HG03575 (cell line): ENCODE data around the gene GMIP.
"Not testable (repeated sequence)": the region's sequence is repeated elsewhere in the genome, so short reads cannot be mapped to it uniquely, and the experiment has no call there.

ENCODE experiments used
- ATAC-seq: cut with Tn5 transposase; IDR thresholded peaks from one replicate; pipeline ENCODE4 v1.9.1; 2021; ENCODE audit not compliant: unreplicated experiment, insufficient number of reproducible peaks, low FRiP score; ENCODE audit errors: extremely low read depth

GMIP gene

DNA sequence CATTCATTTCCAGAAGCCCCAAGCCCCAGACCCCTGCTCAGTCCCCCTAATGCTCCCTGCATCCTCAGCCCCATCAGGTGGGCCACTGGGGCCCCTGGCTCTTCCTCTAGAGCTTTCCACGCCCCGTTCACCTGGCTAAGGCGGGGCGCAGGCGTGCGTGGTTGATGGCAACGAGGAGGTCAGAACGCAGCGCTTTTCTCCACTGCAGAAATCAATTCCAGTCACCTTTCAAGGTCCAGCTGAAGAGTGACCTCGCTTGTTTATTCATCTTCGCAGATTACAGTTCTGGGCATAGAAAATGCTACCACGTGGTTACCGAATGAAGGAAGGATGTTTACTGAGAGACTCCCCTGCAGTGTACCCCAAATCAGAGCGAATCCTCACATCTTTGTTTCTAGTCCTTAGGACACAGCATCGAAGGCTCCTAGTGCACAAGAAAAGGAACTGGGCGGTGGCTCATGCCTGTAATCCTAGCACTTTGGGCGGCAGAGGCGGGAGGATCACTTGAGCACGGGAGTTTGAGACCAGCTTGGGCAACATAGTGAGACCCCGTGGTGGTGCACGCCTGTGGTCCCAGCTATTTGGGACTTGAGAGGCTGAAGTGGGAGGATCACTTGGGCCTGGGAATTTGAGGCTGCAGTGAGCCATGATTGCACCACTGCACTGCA lies 24.1 kb downstream of the GMIP start:
- no peak for ATAC-seq

DNA sequence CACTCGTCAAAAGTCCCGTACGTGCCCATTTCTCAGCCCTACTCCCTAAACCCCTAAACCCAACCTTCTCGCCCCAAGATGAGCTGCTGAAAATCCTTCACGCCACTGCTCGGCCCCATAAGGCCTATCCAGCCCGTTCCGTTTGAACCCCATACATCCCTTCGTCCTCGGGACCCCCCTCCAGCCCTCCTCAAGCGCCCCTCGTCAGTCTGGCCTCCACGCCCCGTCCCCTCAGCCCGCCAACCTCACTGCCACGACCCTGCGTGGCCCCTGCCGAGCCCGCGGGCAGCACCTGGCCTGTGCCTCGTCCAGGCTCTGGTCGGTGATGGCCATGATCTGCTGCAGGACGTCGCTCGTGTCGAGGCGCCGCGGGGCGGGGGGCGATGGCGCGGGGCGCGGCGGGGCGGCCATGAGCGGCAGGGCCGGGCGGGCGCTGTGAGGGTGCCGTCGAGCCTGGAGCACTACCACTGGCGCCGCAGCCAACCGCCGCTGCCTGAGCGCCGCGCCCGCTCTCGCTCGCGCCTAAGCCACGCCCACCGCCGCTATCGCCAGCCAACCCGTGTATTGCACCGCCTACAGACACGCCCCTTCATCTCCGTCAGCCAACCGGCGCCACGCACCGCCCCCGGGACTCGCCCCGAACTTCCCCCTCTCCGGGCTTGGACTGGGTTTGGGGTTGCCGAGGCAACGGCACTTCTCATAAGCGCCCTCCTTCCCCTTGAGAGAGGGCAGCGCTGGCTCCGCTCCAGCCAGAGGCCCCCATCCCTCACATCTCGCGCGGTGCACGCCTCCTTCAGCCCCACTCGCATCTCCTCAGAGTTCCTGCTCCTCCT lies 25.0 kb downstream of the GMIP start, which contains the start of gene PBX4:
Gene PBX4 (minus strand): TSS at position 469 of the 833 bp plus-strand sequence. CDS start 58 bp downstream, at position 411.
- peak; percentile 84 for ATAC-seq

DNA sequence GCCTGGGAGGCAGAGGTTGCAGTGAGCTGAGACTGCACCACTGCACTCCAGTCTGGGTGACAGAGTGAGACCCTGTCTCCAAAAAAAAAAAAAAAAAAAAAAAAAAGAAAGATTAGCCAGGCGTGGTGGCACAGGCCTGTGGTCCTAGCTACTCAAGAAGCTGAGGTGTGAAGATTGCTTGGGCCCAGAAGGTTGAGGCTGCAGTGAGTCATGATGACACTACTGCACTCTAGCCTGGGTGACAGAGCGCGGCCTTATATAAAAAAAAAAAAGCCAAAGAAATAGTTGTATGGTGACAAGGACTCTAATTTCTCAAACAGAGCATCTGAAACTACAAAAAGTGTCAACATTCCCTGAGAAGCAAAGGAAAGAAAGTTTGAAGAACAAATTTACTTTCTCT lies 28.4 kb downstream of the GMIP start:
- no peak for ATAC-seq

DNA sequence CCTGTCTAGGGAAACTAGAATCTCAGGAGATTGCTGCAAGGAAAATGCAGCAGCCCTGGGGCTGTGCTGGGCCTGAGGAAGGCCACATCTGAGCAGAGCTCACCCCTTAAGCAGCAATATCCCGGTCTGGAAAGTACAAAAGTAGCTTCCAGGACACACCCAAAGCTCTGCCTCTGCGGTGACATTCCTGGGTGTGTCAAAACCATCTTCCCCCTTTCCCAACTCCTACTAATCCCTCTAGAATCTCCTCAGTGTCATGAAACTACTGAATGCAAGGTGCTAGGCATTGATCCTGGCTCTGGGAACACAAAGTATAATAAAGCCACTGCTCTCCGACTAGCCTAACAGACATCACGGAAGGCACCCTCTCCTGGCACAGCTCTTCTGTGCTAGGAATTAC lies 30.0 kb downstream of the GMIP start:
- ATAC-seq, result no peak

DNA sequence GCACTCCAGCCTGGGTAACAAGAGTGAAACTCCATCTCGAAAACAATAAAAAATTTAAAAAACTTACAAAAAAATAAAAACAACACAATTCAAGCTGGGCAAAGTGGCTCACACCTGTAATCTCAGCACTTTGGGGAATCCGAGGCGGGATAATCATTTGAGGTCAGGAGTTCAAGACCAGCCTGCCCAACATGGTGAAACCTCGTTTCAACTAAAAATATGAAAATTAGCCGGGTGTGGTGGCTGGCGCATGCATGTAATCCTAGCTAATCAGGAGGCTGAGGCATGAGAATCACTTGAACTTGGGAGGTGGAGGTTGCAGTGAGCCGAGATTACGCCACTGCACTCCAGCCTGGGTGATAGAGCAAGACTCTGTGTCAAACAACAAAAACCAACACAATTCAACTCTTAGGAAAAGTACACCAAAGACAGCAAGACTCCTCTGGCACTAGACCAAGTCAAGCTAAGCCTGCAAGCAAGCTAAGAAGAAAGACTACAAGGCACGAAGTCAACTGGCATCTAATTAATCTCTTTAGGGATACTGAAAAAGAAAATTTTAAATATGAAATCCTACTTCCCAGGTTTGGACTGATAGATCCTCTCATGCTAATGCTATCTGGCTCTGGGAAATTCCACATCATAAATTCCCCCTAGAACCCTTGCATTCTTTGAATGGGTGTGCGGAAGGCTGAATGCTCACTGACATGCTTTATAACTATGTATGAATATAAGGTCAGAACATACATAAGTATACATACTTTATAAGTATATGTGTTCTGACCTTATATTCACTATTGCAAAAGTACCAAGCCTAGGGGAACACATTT lies 32.9 kb downstream of the GMIP start:
- ATAC-seq, result no peak

DNA sequence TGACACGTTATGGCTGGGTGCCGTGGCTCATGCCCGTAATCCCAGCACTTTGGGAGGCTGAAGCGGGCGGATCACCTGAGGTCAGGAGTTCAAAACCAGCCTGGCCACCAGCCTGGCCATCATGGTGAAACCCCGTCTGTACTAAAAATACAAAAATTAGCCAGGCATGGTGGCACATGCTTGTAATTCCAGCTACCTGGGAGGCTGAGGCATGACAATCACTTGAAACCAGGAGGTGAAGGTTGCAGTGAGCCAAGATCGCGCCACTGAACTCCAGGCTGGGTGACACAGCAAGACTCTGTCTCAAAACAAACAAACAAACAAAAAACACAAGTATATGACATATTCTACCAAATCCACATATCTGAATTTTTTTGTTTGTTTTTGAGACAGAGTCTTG lies 36.8 kb downstream of the GMIP start:
- not testable (repeated sequence) for ATAC-seq

DNA sequence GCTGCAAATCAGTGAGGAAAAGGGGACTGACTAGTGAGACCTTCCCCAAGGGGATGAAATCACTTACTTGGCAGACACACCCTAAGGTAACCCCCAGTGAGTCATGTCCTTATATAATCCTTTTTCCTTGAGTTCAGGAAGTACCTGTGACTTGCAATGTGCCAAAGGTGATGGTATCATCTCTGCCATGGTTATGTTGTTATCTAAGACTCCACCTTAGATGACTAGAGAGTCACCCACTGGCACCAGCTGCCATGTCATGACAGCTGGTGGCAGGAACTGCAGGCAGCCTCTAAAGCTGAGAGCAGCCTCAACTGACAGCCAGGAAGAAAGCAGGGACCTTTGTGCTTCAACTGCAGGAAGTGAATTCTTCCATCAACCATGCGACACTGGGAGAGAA lies 37.4 kb downstream of the GMIP start:
- no peak for ATAC-seq

DNA sequence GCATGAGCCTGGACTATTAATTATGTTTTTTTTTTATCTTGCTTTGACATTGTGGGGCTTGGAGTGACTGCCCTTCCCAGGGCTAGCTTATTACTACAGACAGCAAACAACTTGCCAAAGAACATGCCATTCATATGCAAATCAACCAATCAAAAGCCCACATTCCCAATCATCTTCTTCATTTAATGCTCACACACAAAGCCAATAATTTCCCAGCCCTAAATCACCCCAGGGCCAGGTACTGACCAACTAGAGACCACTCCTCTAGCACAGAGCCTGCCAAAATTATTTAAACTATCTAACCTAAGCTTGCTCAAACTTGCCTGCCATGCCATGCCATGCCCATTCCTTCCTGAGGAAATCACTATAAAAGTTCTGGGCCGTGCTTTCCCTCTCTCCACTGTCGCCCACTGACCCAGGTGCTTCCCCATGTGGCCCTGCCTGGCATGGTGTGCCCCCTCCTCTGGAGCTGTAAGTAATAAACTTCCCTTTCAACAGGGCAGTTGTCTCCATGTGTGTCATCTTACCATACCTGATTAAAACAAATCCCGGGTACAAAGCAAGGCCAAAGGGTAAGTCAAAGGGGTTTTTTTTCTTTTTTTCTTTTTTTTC lies 40.6 kb downstream of the GMIP start:
- ATAC-seq, result no peak

DNA sequence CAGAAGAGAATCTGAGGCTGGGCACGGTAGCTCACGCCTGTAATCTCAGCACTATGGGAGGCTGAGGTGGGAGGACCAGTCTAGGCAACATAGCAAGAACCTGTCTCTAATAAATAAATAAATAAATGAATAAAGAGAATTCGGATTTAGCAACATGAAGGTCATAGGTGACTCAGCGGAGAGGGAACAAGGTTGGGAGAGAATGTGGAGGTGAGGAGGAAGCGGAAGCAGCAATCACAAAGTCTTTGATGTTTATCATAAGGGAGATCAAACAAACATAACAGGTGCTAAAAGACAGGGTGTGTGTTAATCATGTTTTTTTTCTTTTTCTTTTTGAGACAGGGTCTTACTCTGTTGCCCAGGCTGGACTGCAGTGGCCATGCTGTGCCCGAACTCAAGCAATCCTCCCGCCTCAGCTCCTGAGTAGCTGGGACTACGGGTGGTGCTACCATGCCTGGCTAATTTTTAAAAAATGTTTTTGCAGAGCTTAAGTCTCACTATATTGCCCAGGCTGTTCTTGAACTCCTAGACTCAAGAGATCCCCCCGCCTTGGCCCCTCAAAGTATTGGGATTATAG lies 41.2 kb downstream of the GMIP start:
- no peak for ATAC-seq

DNA sequence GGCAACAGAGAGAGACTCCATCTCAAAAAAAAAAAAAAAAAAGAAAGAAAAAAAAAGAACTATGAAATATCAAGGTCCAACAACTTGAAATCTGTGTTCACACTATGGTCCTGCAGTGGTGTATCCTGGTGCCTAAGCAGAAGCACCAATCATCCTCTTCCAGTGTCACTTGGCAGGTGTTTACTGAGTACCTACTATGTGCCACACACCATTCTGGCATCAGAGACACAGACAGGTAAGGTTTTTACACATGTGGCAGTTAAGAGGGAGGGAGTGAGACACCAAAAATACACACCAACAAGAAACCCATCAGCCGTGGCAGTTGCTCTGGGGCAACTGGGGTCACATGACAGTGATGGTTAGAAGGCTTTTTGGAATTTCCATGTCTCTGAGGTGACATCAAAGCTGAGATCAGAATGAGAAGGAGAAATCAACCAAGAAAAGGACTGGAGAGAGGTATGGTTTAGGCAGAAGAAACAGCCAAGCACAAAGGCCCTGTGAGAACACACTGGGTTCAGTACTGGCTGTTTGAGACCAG lies 42.6 kb downstream of the GMIP start:
- ATAC-seq, result no peak

DNA sequence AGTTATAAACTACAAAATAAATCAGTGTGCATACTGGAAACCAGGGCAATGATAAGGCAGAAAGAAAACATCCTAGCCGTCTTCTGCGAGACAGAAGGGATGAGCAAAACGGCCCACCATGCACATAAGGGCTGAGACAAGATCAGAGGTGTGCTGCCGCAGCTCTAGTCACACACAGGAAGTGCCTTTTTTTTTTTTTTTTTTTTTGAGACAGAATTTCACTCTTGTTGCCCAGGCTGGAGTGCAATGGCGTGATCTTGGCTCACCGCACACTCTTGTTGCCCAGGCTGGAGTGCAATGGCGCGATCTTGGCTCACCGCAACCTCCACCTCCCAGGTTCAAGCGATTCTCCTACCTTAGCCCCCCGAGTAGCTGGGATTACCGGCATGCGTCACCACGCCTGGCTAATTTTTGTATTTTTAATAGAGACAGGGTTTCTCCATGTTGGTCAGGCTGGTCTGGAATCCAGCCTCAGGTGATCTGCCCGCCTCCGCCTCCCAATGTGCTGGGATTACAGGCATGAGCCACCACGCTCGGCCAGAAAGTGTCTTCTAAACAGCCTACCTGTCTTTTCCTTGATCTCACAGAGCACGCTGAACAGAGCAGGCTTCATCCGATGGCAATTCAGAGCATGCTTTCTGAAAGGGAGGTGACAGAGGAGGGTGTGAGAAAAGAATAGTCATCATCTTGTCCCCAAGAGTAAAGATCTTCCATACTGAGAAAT lies 44.6 kb downstream of the GMIP start:
- ATAC-seq, result not testable (repeated sequence)

DNA sequence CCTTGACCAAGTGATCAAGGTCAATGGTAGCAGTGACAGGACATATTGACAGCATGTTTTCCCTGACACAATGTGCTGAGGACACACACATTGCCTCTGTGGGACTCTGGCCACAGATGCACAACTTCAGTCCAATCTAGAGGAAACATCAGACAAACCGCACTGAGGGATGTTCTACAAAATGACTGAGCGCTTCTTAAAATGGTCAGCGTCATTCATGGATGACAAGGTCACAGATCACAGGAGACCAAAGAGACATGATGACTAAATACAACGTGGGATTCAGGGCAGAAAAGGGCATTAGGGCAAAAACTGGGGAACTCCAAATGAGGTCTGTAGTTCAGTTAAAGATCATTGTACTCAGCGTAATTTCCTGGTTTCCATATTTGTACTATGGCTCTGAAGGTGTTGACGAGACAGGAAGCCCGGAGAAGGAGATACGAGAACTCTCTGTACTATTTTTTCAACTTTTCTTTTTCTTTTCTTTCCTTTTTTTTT lies 45.6 kb downstream of the GMIP start:
- ATAC-seq, result peak; percentile 60

DNA sequence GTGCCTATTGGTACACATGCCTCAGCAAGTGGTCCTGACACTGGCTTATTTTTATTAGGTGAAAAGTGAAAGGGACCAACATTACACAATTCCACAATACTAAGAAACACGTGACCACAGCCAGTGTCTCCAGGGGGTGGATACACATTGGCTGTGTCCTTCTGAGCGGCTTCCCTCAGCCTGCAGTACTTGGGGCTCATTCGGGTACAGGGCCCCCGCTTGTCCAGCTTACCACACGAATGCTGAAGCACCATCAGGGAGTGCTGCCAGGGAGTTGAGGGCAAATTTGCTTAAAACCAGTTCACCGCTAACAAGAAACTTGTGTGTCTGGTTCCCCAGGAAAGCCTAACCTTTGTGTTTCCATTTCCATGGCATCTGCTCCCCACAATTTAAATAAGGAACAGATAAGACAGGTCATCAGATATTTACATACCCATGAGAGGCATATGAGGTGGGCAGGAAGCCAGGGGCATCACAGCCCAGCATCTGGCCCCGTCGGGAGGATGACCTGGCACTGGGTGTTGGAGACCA lies 48.2 kb downstream of the GMIP start:
- ATAC-seq, result no peak

DNA sequence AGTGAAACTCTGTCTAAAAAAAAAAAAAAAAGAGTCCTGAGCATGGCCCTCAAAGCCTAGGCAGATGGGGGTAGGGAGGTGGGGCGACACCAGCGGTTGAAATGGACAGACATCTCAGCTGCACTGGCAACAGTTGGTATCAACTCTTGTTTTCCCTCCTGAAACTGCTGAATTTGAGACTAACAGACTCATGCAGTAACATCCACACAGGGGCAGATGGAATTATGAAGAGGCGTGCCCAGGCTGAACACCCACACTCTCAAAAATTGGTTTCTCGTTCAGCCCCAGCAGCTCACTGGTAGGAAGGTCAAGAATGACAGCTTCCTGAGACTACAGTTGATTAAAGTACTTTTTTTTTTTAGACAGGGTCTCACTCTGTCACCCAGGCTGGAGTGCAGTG lies 49.1 kb downstream of the GMIP start:
- no peak for ATAC-seq

DNA sequence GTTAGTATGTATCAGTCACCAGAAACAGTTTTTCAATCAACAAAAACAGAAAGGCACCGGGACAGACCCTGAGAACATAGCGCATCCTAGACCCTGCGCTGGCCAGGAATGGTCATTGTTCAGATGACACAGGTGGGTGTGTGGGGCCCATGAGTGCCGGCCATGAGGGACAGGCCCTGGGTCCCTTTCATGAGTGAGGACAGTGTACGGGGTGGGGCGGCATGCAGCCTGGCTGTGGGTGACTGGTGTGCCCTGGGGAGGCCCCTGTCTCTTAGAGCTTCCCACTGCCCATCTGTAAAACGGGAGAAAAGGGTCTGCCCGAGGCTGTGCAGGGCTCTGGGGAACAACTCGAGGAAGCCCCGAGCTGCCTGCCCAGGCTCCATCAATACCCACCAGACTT lies 50.8 kb downstream of the GMIP start:
- no peak for ATAC-seq

DNA sequence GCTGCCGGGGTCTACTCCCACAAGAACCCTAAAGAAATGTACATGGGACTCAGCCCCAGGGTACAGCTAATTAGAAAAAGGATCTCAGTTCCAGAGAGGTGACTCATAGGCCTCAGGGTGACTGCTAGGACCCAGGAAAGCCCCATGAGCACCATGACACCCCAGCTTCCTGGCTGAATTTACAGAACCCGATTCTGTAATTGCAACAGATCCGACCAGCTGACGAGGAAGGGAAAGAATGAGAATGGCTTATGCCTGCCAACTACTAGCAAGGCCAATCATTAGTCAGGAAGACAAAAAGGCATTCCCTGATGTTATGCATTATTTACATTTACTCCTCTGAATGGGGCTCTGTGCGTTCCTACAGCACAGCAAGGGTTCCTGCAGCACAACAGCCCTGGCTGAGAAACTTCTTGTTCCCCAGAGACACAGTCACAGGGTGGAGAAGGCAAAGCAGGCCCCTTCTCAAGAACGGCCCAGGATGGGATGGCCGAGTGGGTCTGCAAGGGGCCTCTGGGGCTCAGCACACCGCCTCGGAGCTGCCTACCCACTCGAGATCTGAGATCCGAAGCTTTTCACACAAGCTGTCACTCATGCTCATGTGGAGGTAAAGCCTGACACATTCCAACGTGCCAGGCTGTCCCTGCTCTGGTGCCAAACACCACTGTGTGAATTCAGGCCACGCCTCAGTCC lies 52.2 kb downstream of the GMIP start:
- no peak for ATAC-seq

DNA sequence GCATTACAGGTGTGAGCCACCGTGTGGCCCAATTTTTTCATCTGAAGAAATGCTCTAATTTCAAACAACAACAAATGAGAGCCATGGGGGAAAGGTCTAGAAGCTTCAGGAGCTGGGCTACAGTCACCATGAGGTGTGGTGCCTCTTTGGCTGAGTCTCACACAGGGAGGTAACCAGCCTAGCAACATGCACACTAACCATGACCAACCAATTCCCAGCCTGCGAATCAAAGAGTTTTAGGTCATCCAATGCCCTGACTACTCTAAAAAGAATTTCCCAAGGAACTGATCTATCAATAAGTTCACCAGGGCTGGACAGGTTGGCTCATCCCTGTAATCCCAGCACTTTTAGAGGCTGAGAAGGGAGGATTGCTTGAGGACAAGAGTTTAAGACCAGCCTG lies 54.9 kb downstream of the GMIP start:
- ATAC-seq, result no peak
